ENCODE results near the gene ERBB2. TPM values are rescaled to one million over a fixed set of nuclear protein-coding genes. Genes with fewer than 3 reads are reported as not detected.
A peak's percentile ranks its signal among the peaks of the same experiment; 100 is the strongest.

Gene ERBB2
- total and polyA plus RNA-seq, 2 of the 13 experiments (the other 11 are each of a cell fraction or from before 2014, with no cell fraction given): 57.7 to 64.1 TPM

- TF ChIP-seq ZSCAN29 (CRISPR knock-in tag; conservative IDR thresholded peaks at IDR 0.05) (0 out of 2 replicates have a peak, but pooled peaks have one; percentile 39), NFE2 (CRISPR knock-in tag; IDR thresholded peaks at IDR 0.05) (no peak), ATF7 (IDR thresholded peaks at IDR 0.05) (no peak), ATF7 (CRISPR knock-in tag; IDR thresholded peaks at IDR 0.05) (0 out of 2 replicates have a peak, but pooled peaks have one; percentile 42), GTF3A (CRISPR knock-in tag; conservative IDR thresholded peaks at IDR 0.05) (0 out of 2 replicates have a peak, but pooled peaks have one; percentile 50), ZNF572 (CRISPR knock-in tag; IDR thresholded peaks at IDR 0.05) (0 out of 2 replicates have a peak, but pooled peaks have one; percentile 36), ZNF326 (CRISPR knock-in tag; IDR thresholded peaks at IDR 0.05; ENCODE audit: borderline replicate concordance) (no peak), ATF2 (CRISPR knock-in tag; IDR thresholded peaks at IDR 0.05) (no peak), ZSCAN31 (CRISPR knock-in tag; IDR thresholded peaks at IDR 0.05; ENCODE audit: low read depth) (no peak), ZNF777 (CRISPR knock-in tag; IDR thresholded peaks at IDR 0.05) (no peak), SIX1 (CRISPR knock-in tag; IDR thresholded peaks at IDR 0.05; ENCODE audit: borderline replicate concordance) (no peak), RNF2 (conservative IDR thresholded peaks at IDR 0.05; ENCODE audit: low read depth) (no peak)
- TF ChIP-seq, protein P1, sequence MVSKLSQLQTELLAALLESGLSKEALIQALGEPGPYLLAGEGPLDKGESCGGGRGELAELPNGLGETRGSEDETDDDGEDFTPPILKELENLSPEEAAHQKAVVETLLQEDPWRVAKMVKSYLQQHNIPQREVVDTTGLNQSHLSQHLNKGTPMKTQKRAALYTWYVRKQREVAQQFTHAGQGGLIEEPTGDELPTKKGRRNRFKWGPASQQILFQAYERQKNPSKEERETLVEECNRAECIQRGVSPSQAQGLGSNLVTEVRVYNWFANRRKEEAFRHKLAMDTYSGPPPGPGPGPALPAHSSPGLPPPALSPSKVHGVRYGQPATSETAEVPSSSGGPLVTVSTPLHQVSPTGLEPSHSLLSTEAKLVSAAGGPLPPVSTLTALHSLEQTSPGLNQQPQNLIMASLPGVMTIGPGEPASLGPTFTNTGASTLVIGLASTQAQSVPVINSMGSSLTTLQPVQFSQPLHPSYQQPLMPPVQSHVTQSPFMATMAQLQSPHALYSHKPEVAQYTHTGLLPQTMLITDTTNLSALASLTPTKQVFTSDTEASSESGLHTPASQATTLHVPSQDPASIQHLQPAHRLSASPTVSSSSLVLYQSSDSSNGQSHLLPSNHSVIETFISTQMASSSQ (IDR thresholded peaks at IDR 0.05; ENCODE audit: low read depth): no peak
- TF ChIP-seq, protein P1 (CRISPR knock-in tag; IDR thresholded peaks at IDR 0.05; ENCODE audit: borderline replicate concordance): peak; percentile 36; the same call in 1 of the 2 replicates
- TF ChIP-seq, protein P2, sequence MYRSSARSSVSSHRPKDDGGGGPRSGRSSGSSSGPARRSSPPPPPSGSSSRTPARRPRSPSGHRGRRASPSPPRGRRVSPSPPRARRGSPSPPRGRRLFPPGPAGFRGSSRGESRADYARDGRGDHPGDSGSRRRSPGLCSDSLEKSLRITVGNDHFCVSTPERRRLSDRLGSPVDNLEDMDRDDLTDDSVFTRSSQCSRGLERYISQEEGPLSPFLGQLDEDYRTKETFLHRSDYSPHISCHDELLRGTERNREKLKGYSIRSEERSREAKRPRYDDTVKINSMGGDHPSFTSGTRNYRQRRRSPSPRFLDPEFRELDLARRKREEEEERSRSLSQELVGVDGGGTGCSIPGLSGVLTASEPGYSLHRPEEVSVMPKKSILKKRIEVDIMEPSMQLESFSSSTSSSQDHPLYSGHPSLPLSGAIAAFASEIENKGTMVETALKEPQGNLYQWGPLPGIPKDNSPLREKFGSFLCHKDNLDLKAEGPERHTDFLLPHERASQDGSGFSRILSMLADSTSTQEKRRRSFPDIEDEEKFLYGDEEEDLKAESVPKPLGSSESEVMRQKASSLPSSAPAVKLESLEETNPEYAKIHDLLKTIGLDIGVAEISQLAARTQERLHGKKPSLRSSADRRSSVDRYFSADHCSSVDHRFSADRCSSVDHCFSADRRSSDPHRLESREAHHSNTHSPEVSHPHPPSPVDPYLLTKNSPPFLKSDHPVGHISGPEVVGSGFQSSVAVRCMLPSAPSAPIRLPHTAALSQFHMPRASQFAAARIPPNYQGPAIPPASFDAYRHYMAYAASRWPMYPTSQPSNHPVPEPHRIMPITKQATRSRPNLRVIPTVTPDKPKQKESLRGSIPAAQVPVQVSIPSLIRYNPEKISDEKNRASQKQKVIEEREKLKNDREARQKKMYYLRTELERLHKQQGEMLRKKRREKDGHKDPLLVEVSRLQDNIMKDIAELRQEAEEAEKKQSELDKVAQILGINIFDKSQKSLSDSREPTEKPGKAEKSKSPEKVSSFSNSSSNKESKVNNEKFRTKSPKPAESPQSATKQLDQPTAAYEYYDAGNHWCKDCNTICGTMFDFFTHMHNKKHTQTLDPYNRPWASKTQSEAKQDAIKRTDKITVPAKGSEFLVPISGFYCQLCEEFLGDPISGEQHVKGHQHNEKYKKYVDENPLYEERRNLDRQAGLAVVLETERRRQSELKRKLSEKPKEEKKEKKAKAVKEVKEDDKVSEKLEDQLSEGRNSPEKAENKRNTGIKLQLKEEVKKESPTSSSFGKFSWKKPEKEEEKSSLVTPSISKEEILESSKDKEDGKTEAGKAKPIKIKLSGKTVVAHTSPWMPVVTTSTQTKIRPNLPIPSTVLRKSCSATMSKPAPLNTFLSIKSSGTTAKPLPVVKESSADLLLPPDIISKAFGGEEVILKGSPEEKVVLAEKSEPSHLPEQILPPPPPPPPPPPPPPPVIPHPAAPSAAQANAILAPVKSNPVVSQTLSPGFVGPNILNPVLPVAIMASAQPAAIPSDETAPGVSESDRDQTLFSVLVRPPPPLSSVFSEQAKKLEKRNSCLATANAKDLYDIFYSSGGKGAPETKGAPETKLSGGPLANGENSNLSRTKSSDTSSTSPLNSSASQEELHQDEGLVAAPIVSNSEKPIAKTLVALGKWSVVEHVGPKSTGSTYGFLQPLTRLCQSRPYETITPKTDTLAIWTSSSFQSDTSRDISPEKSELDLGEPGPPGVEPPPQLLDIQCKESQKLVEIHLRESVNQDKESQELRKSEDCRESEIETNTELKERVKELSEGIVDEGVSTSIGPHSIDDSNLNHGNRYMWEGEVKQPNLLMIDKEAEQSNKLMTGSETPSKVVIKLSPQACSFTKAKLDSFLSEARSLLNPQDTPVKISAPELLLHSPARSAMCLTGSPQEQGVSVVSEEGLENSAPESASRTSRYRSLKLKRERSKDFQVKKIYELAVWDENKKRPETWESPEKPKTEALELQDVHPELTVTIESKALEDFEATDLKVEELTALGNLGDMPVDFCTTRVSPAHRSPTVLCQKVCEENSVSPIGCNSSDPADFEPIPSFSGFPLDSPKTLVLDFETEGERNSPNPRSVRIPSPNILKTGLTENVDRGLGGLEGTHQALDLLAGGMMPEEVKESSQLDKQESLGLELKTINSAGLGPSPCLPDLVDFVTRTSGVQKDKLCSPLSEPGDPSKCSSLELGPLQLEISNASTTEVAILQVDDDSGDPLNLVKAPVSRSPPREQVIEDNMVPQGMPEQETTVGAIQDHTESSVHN (CRISPR knock-in tag; IDR thresholded peaks at IDR 0.05): no peak
Measured at GRCh38 chr17:39662551-39663339, 37.1 kb upstream of the ERBB2 start (continued).
